SU-DHL-6 (cell line): ENCODE data around the gene UBE2D2.

ENCODE experiments used
- H2AFZ ChIP-seq: fragments of 200-600 bp; sonication (generic); 2 replicates; pipeline ENCODE4 v1.6.1; 2014; ENCODE audit warnings: low read depth, mild to moderate bottlenecking, moderate library complexity, mixed read lengths, antibody characterized with exemption, low read length; ENCODE audit not compliant: severe bottlenecking
- H3F3A ChIP-seq: fragments of 200-600 bp; shearing (Covaris generic); 2 replicates; pipeline ENCODE4 v1.6.0; 2016; ENCODE audit warnings: antibody characterized with exemption, mild to moderate bottlenecking; ENCODE audit not compliant: insufficient read depth
- H3K27ac ChIP-seq: fragments of 200-600 bp; sonication (generic); 2 replicates; pipeline ENCODE4 v1.5.1; 2016; ENCODE audit warnings: low read depth, mild to moderate bottlenecking, low read length, moderate library complexity, mixed read lengths
- H3K27me3 ChIP-seq: fragments of 200-600 bp; sonication (generic), shearing (Covaris generic); 2 replicates; pipeline ENCODE4 v1.6.0; 2014; ENCODE audit warnings: mild to moderate bottlenecking, low read length
- H3K36me3 ChIP-seq: fragments of 200-600 bp; sonication (generic); 2 replicates; pipeline ENCODE4 v1.6.1; 2014; ENCODE audit warnings: mild to moderate bottlenecking, low read length, mixed read lengths
- H3K4me2 ChIP-seq: fragments of 300-600, 200-600 bp; shearing (Covaris generic), sonication (generic); 2 replicates; pipeline ENCODE4 v1.6.0; 2014; ENCODE audit warnings: low read length, low read depth, mild to moderate bottlenecking; ENCODE audit not compliant: poor library complexity, severe bottlenecking
- H3K4me3 ChIP-seq: fragments of 200-600 bp; sonication (generic); 2 replicates; pipeline ENCODE4 v1.5.1; 2014; ENCODE audit warnings: antibody characterized with exemption, low read length, mild to moderate bottlenecking, mixed read lengths; ENCODE audit not compliant: insufficient read depth, poor library complexity, severe bottlenecking
- H3K79me2 ChIP-seq: fragments of 200-600 bp; sonication (generic); 2 replicates; pipeline ENCODE4 v1.6.1; 2014; ENCODE audit warnings: mild to moderate bottlenecking, low read length, moderate library complexity; ENCODE audit not compliant: insufficient read depth
- H3K9ac ChIP-seq: fragments of 200-600 bp; sonication (generic); 2 replicates; pipeline ENCODE4 v1.7.0; 2014; ENCODE audit warnings: mild to moderate bottlenecking, low read length
- H3K9me2 ChIP-seq: fragments of 200-600 bp; sonication (generic); replicated peaks from 2 replicates; pipeline ENCODE4 v1.6.1; 2014; ENCODE audit warnings: low read length; ENCODE audit not compliant: insufficient read depth
- H3K9me3 ChIP-seq: fragments of 200-600 bp; sonication (generic); 2 replicates; pipeline ENCODE4 v1.6.1; 2014; ENCODE audit warnings: low read length, mixed read lengths; ENCODE audit not compliant: insufficient read depth
- H4K20me1 ChIP-seq: fragments of 200-600 bp; sonication (generic); 2 replicates; pipeline ENCODE4 v1.6.1; 2014; ENCODE audit warnings: low read depth, mild to moderate bottlenecking, antibody characterized with exemption, low read length, moderate library complexity, mixed read lengths
- CTCF ChIP-seq: fragments of 200-600 bp; sonication (generic); IDR thresholded peaks from one replicate; pipeline ENCODE4 v1.5.1; 2017; ENCODE audit warnings: antibody characterized with exemption, mild to moderate bottlenecking, low read length, moderate library complexity; ENCODE audit not compliant: insufficient read depth, poor library complexity, severe bottlenecking
- EZH2phosphoT487 ChIP-seq: fragments of 200-600 bp; sonication (generic), shearing (Covaris generic); conservative IDR thresholded peaks from 2 replicates; pipeline ENCODE4 v1.6.1; 2018; ENCODE audit warnings: mild to moderate bottlenecking, antibody characterized with exemption, low read length, moderate library complexity, mixed read lengths

Gene UBE2D2

DNA sequence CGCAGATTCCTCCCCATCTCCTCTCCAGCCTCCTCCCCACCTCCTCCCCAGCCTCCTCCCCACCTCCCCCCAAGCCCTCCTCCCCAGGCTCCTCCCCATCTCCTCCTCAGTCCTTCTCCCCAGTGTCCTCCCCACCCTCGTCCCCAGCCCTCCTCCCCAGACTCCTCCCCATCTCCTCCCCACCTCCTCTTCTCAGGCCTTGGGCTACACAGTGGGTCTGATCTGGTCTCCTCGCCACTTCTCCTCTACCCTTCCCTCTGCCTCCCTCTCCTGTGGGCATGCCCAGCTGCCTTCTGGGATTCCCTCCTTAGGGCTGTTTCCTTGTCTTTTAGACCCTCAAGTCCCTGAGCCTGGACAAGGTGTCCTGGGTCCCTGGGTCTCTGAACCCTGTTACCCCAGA, 115.3 kb downstream of the UBE2D2 start:
- H3K9me3 ChIP-seq = no peaks in the 10 kb centered on the region
- H3K9ac ChIP-seq = no peak overlapping the region
- H3K27ac ChIP-seq = no peak overlapping the region
- no peak overlapping the region for H3K4me3 ChIP-seq
- H3K36me3 ChIP-seq = no peaks in the 10 kb centered on the region
- H3F3A ChIP-seq = peaks cover 5% of the 10 kb centered on the region
- H3K9me2 ChIP-seq = no peaks in the 10 kb centered on the region
- H2AFZ ChIP-seq = no peak overlapping the region
- no peaks in the 10 kb centered on the region for H3K27me3 ChIP-seq
- no peak overlapping the region for H3K4me2 ChIP-seq
- H3K79me2 ChIP-seq = peaks cover 76% of the 10 kb centered on the region
- no peak for TF ChIP-seq EZH2phosphoT487
- no peak for TF ChIP-seq CTCF
- no peaks in the 10 kb centered on the region for H4K20me1 ChIP-seq

- H3K27ac ChIP-seq = no peak overlapping the region
- no peak overlapping the region for H3K9ac ChIP-seq
- no peaks in the 10 kb centered on the region for H3K36me3 ChIP-seq
- no peak overlapping the region for H3K4me2 ChIP-seq
- H3K9me2 ChIP-seq = no peaks in the 10 kb centered on the region
- H3F3A ChIP-seq = no peaks in the 10 kb centered on the region
- no peak overlapping the region for H3K4me3 ChIP-seq
- TF ChIP-seq CTCF = no peak
- TF ChIP-seq EZH2phosphoT487 = no peak
- peaks cover 68% of the 10 kb centered on the region for H3K79me2 ChIP-seq
- H3K27me3 ChIP-seq = no peaks in the 10 kb centered on the region
- no peaks in the 10 kb centered on the region for H4K20me1 ChIP-seq
- H3K9me3 ChIP-seq = no peaks in the 10 kb centered on the region
- H2AFZ ChIP-seq = no peak overlapping the region
Measured at GRCh38 chr5:139676951-139677735, 116.0 kb downstream of the UBE2D2 start.
